ENCODE data around the gene NCL. TPM values are rescaled to one million over a fixed set of nuclear protein-coding genes. Genes with fewer than 3 reads are reported as not detected.

Gene NCL
- total and polyA plus RNA-seq, 7 donors, result 82.1 to 273 (median 123) TPM

GRCh38 chr2:231452799-231453508 is 11.3 kb downstream of the NCL start:
- WGBS, 2 donors, result 69 to 81% methylated on average over 10 of the region's 10 CpGs
- Histone ChIP-seq H3K27me3 (no peaks in the 10 kb centered on the region), H3K27ac (peak overlapping the region in 3 of 4 donors; percentile 9 to 46 (median 23)), H3K4me1 (peaks cover 0 to 13% (median 2%) of the 10 kb centered on the region in 4 donors), H3K36me3 (peaks cover 36 to 53% (median 41%) of the 10 kb centered on the region in 4 donors), H3K9me3 (no peaks in the 10 kb centered on the region), H3K4me3 (no peak overlapping the region)
- TF ChIP-seq POLR2AphosphoS5 (IDR thresholded peaks at IDR 0.05) (no peak), CTCF (IDR thresholded peaks at IDR 0.05) (no peak), EP300 (IDR thresholded peaks at IDR 0.05) (no peak), POLR2A (IDR thresholded peaks at IDR 0.05) (no peak)
- intact Hi-C loops (cut with DNase I), result loop anchor here (2.0 to 5.0 kb wide), 4 partner anchors 40 to 351 kb away; no protein-coding TSS in a partner anchor
- no peak for DNase-seq

GRCh38 chr2:231450548-231450989 is 13.7 kb downstream of the NCL start:
- no peak overlapping the region for H3K27ac ChIP-seq
- peaks cover 13 to 29% (median 17%) of the 10 kb centered on the region in 4 donors for H3K36me3 ChIP-seq
- peaks cover 0 to 13% (median 2%) of the 10 kb centered on the region in 4 donors for H3K4me1 ChIP-seq
- WGBS, 2 donors, result 88 to 92% methylated on average over 4 of the region's 4 CpGs
- TF ChIP-seq EP300 (IDR thresholded peaks at IDR 0.05) (no peak), POLR2AphosphoS5 (IDR thresholded peaks at IDR 0.05) (no peak), POLR2A (IDR thresholded peaks at IDR 0.05) (no peak), CTCF (IDR thresholded peaks at IDR 0.05) (no peak)
- no peak overlapping the region for H3K4me3 ChIP-seq
- DNase-seq, result no peak
- H3K27me3 ChIP-seq, result no peaks in the 10 kb centered on the region
- no peaks in the 10 kb centered on the region for H3K9me3 ChIP-seq
- intact Hi-C loops (cut with DNase I), result loop anchor here (5.0 kb wide), 3 partner anchors 153 to 348 kb away; no protein-coding TSS in a partner anchor

- Histone ChIP-seq H3K9me3 (no peaks in the 10 kb centered on the region), H3K36me3 (peaks cover 7 to 20% (median 8%) of the 10 kb centered on the region in 4 donors), H3K4me3 (no peak overlapping the region), H3K27me3 (no peaks in the 10 kb centered on the region), H3K27ac (no peak overlapping the region), H3K4me1 (peaks cover 0 to 13% (median 2%) of the 10 kb centered on the region in 4 donors)
- no peak for DNase-seq
- TF ChIP-seq POLR2AphosphoS5 (IDR thresholded peaks at IDR 0.05) (no peak), CTCF (IDR thresholded peaks at IDR 0.05) (no peak), EP300 (IDR thresholded peaks at IDR 0.05) (no peak), POLR2A (IDR thresholded peaks at IDR 0.05) (no peak)
- 83 to 85% methylated on average over 4 of the region's 4 CpGs for WGBS, 2 donors
- intact Hi-C loops (cut with DNase I), result loop anchor here (5.0 kb wide), 3 partner anchors 152 to 347 kb away; no protein-coding TSS in a partner anchor
Observed at GRCh38 chr2:231449503-231450054, 14.7 kb downstream of the NCL start.

- Histone ChIP-seq H3K36me3 (no peaks in the 10 kb centered on the region), H3K4me3 (no peak overlapping the region), H3K27me3 (no peaks in the 10 kb centered on the region), H3K4me1 (no peaks in the 10 kb centered on the region), H3K27ac (no peak overlapping the region), H3K9me3 (no peaks in the 10 kb centered on the region)
- intact Hi-C loops (cut with DNase I), result no loop called here
- TF ChIP-seq POLR2AphosphoS5 (IDR thresholded peaks at IDR 0.05) (no peak), CTCF (IDR thresholded peaks at IDR 0.05) (no peak), EP300 (IDR thresholded peaks at IDR 0.05) (no peak), POLR2A (IDR thresholded peaks at IDR 0.05) (no peak)
- no peak for DNase-seq
- 91 to 95% methylated on average over 13 of the region's 13 CpGs for WGBS, 2 donors
Observed at GRCh38 chr2:231436957-231437356, 27.3 kb downstream of the NCL start.
